ENCODE data around the gene TMEM245.

The TMEM245 gene

GRCh38 chr9:109020581-109021511, 98.9 kb downstream of the TMEM245 start:
- no peak for TF ChIP-seq CTCF (IDR thresholded peaks at IDR 0.05; ENCODE audit: low read depth, low read length)
- H3K4me3 ChIP-seq (replicated peaks in 1 of 2; ENCODE audit: low read depth in 2 of 2, low read length in 2 of 2): no peak overlapping the region
- DNase-seq (ENCODE audit: low read depth in 2 of 2): no peak

DNA sequence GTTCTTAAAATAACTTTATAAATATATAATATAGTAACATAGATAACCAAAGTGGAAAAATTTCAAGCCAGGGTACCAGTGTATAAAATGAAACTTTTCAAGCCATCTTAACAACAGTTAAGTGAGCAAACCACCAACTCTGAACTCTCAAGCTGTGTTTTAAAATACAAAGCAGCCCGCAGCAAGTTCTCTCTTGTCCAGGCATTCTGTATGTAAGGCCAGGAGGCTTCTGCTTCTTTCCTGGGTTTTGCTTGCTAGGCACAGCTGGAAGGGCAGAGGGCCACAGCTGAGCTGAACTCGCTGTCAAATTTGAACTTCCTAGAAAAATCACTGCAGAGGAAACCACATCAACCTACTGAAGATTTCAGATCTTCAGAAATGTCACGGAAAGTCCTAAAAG, 99.6 kb downstream of the TMEM245 start:
- H3K4me3 ChIP-seq (replicated peaks in 1 of 2; ENCODE audit: low read depth in 2 of 2, low read length in 2 of 2): no peak overlapping the region
- no peak for DNase-seq (ENCODE audit: low read depth in 2 of 2)
- no peak for TF ChIP-seq CTCF (IDR thresholded peaks at IDR 0.05; ENCODE audit: low read depth, low read length)

- DNase-seq (ENCODE audit: low read depth in 2 of 2): no peak
- TF ChIP-seq CTCF (IDR thresholded peaks at IDR 0.05; ENCODE audit: low read depth, low read length): no peak
- H3K4me3 ChIP-seq (replicated peaks in 1 of 2; ENCODE audit: low read depth in 2 of 2, low read length in 2 of 2): no peak overlapping the region
These were observed 100.3 kb downstream of the TMEM245 start for GRCh38 chr9:109019420-109019819.

GRCh38 chr9:109017493-109017892, 102.3 kb downstream of the TMEM245 start:
- DNase-seq (ENCODE audit: low read depth in 2 of 2): no peak
- H3K4me3 ChIP-seq (replicated peaks in 1 of 2; ENCODE audit: low read depth in 2 of 2, low read length in 2 of 2): no peak overlapping the region
- TF ChIP-seq CTCF (IDR thresholded peaks at IDR 0.05; ENCODE audit: low read depth, low read length): no peak

GRCh38 chr9:109017061-109017460, 102.7 kb downstream of the TMEM245 start:
- no peak overlapping the region for H3K4me3 ChIP-seq (replicated peaks in 1 of 2; ENCODE audit: low read depth in 2 of 2, low read length in 2 of 2)
- TF ChIP-seq CTCF (IDR thresholded peaks at IDR 0.05; ENCODE audit: low read depth, low read length): no peak
- DNase-seq (ENCODE audit: low read depth in 2 of 2): peak in 1 of 2 donors; percentile 43

- TF ChIP-seq CTCF (IDR thresholded peaks at IDR 0.05; ENCODE audit: low read depth, low read length): no peak
- H3K4me3 ChIP-seq (replicated peaks in 1 of 2; ENCODE audit: low read depth in 2 of 2, low read length in 2 of 2): no peak overlapping the region
- no peak for DNase-seq (ENCODE audit: low read depth in 2 of 2)
These were observed 103.6 kb downstream of the TMEM245 start for GRCh38 chr9:109016132-109016531.

All from cardiac fibroblast (primary cell).